GM18508 (cell line): Measurements from ENCODE around the gene PGA4.
"Not testable (repeated sequence)": the region's sequence is repeated elsewhere in the genome, so short reads cannot be mapped to it uniquely, and the experiment has no call there.

Experiments used
- ATAC-seq: cut with Tn5 transposase; IDR thresholded peaks from one replicate; pipeline ENCODE4 v1.9.1; 2021; ENCODE audit warnings: moderate number of reproducible peaks; ENCODE audit not compliant: insufficient read depth, unreplicated experiment

Gene PGA4

DNA sequence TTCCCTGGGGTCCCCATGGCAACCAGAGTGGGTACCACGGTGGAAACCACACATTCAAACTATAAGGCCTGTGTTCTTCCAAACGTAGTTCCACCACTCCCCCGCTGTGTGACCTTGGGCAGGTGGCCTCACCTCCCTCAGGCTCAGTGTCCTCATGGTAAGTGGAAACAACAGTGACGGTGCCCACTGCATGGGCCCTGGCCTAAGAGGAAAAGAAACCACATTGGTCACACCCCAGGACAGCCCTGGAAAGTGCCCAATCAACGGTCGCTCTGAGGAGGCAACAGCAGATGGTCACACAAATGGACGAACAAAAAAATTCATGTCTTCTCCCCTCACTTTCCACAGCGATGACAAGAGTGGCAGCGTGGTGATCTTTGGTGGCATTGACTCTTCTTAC lies 25.9 kb downstream of the PGA4 start:
- ATAC-seq, result not testable (repeated sequence)

- ATAC-seq, result not testable (repeated sequence)
Measured at GRCh38 chr11:61249201-61249600, 27.1 kb downstream of the PGA4 start.

GRCh38 chr11:61250796-61251765 lies 28.9 kb downstream of the PGA4 start:
- not testable (repeated sequence) for ATAC-seq

DNA sequence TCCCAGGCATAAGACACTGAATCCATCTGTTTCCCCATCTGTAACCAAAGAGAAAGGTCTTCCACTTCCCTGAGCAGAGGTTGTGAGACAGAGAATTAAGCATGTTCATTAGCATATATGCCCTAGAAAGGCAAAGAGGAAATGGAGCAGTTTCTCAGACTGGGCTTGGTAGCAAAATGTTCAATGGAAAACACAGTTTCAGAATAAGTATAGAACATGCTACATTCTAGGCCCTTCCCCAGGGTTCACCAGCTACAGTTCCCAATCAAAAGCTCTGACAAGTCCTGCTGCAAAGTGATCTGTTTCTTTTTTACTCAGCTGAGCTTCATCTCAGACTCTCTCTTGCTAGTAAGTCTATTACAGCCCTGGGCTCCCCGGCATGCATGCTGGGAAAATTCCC lies 30.2 kb downstream of the PGA4 start:
- not testable (repeated sequence) for ATAC-seq

DNA sequence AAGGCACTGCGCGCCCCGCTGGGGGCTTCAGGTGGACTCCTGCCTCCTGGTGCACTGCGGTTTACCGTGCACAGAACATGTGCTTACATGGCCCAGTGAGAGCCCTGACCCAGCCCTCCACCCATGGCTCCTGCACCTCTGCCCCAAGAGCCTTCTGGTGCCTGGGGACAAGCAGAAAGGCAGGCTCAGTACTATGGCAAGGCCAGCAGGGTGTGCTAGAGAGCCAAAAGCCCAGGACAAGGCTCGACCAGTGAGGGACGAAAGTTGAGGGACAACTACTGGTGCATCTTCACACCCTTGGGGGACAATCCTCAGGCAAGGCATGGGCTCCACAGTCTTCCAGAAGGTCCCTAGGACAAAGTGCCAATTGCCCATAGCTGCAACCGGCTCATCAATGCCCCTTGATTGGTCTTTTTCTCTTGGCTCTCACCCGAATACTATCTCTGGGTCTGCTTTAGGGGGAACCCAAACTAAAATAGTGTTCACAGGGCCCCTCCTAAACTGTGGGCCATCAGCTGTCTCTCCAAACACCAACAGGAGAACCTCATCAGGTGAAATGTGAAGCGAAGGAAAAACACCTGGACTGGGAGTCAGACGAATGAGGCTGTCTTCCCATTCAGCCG lies 32.4 kb downstream of the PGA4 start:
- ATAC-seq, result no peak

DNA sequence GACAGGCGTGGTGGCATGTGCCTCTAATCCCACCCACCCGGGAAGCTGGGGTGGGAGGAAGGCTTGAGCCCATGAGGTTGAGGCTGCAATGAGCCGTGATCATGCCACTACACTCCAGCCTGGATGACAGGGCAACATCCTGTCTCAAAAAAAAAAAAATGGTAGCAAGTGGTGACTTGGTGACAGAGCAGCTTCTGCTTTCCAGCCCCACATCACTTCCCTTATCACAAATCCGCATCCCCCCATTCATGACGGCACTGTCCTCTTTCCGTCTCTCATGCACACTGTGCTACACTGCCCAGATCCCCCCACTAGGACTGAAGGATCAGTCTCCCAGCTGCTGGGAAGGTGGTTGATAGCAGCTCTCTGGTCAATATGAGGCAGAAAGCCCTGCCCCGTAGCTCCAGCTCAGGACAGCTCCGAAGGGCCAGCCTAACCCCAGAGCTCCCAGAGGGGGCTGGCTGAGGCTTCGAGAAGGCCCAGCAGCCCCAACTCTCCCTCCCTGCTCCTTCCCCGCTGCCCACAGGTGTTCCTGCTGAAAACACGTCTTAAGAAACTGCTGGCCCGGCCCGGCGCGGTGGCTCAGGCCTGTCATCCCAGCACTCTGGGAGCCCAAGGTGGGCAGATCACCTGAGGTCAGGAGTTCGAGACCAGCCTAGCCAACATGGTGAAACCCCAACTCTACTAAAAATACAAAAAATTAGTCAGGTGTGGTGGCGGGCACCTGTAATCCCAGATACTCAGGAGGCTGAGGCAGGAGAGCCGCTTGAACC lies 34.7 kb downstream of the PGA4 start:
- ATAC-seq, result no peak

GRCh38 chr11:61258546-61258945 lies 36.4 kb downstream of the PGA4 start:
- ATAC-seq, result no peak

DNA sequence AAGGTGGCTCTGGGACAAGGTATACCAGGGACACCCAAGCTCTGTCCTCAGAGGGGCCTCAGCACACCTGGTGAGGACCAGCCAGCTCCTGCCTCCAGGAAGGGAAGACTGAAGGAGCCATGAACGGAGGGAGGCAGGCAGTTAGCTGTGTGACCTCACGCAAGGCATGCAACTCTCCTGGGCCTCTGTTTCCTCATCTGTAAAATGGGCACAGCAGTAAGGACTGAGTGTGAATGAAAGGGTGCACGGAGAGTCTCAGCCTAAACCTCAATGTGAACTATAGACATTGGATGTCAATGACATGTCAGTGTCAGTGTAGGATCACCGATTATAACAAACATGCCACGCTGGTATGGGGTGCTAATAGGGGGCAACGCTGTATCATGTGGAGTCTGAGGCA lies 37.2 kb downstream of the PGA4 start:
- no peak for ATAC-seq

- no peak for ATAC-seq
Measured at GRCh38 chr11:61264371-61264770, 42.2 kb downstream of the PGA4 start.

DNA sequence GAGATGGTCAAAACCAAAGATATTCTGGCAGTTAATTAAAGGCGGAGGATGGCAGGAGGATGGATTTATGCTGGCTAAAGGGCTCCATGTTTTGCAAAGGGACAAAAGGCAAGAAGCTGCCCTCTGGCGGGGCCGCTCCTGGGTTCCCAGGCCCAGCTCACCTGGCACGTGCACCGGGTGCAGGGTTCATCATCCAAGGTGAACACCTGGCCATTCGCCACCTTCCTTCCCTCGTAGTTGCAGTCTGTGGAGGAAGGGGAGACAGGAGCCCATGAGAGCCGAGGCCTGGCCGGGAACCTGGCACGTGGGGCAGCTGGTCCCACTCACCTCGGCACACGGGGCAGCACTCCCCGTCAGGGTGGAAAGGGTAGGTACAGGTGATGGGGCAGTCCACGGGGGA lies 42.6 kb downstream of the PGA4 start:
- ATAC-seq, result no peak

- no peak for ATAC-seq
Measured at GRCh38 chr11:61265357-61265756, 43.2 kb downstream of the PGA4 start.

GRCh38 chr11:61266602-61267001 lies 44.5 kb downstream of the PGA4 start:
- no peak for ATAC-seq

GRCh38 chr11:61267437-61267841 lies 45.3 kb downstream of the PGA4 start:
- ATAC-seq, result no peak

GRCh38 chr11:61268588-61269250 lies 46.6 kb downstream of the PGA4 start:
- ATAC-seq, result no peak

GRCh38 chr11:61270354-61271076 lies 48.4 kb downstream of the PGA4 start:
- no peak for ATAC-seq

DNA sequence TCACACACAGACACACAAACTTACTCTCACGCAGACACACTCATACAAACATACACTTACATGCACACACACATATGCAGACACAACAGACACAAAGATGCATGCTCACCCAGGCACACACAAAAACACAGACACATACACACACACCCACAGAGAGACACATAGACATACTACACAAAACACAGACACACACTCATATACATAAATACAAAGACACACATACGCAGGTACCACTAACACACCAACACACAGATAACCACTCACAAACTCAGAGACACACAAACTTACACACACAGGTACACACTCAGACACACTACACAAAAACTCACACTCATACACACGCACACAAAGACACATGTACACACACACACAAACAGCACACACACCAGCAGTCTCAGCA lies 50.6 kb downstream of the PGA4 start:
- no peak for ATAC-seq

GRCh38 chr11:61273178-61274078 lies 51.3 kb downstream of the PGA4 start:
- no peak for ATAC-seq

GRCh38 chr11:61274084-61274483 lies 51.9 kb downstream of the PGA4 start:
- no peak for ATAC-seq

DNA sequence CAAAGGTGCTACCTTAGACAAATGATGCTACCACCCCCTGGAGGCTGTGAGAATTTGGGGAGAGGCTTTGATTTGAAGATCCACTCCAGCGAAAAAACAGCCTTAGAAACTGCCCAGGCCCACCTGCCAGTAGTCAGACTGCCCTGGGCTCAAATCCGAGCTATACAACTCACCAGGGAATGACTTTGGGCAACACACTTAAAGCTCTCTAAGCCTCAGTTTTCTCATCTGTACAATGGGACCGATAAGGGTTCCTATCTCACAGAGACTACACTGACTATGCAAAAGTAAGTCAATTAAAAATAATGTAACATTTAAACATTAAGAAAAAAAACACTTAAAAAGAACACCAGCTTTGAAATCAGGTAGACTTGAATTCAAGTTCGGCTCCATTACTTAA lies 53.0 kb downstream of the PGA4 start:
- no peak for ATAC-seq
